PC-3 (cell line): Measurements from ENCODE around the gene RNF5. TPM values are rescaled to one million over a fixed set of nuclear protein-coding genes. Genes with fewer than 3 reads are reported as not detected.

Experiments
- ATAC-seq: fragments of 200-7000 bp; cut with Tn5 transposase; 2 replicates; pipeline ENCODE4 v1.9.1; 2020; ENCODE audit warnings: mild to moderate bottlenecking, moderate library complexity
- BruUV-seq: library from RNA; stranded (reverse); fragments of 400-500 nt; replicated peaks from 2 replicates; lab custom pipeline; 2021; lab: Mats Ljungman, UMichigan
- CTCF ChIA-PET: fragments of 300-600 bp; sonication (Branson Sonifier 250); formaldehyde crosslinking; loops from one replicate; lab custom pipeline; 2022; ENCODE audit warnings: antibody characterized with exemption; lab: Charles Lee
- POLR2A ChIA-PET: fragments of 300-600 bp; sonication (Branson Sonifier 250); formaldehyde crosslinking; loops from one replicate; lab custom pipeline; 2022; ENCODE audit warnings: antibody characterized with exemption; ENCODE audit not compliant: unreplicated experiment; lab: Charles Lee
- DNase-seq: peaks from one replicate; pipeline ENCODE4 v3.0.0-alpha.2; 2015
- H2AFZ ChIP-seq: fragments of 300-600 bp; sonication (generic); 2 replicates; pipeline ENCODE4 v1.6.0; 2016; ENCODE audit warnings: antibody characterized with exemption, low read length
- H3F3A ChIP-seq: fragments of 300-600 bp; sonication (generic); one replicate; pipeline ENCODE4 v1.6.0; 2017; ENCODE audit warnings: antibody characterized with exemption, low read length, control low read depth, mild to moderate bottlenecking; ENCODE audit not compliant: unreplicated experiment
- H3K27ac ChIP-seq: fragments of 300-600 bp; sonication (generic); 2 replicates; pipeline ENCODE4 v1.5.1; 2016; ENCODE audit warnings: mild to moderate bottlenecking, low read length
- H3K27me3 ChIP-seq: fragments of 300-600 bp; sonication (generic); 2 replicates; pipeline ENCODE4 v1.6.1; 2016; ENCODE audit warnings: low read length, mixed read lengths
- H3K36me3 ChIP-seq: fragments of 300-600 bp; sonication (generic); 2 replicates; pipeline ENCODE4 v1.6.1; 2016; ENCODE audit warnings: low read depth, mixed run types, low read length, mixed read lengths
- H3K4me1 ChIP-seq: fragments of 300-600 bp; sonication (generic); 2 replicates; pipeline ENCODE4 v1.5.1; 2016; ENCODE audit warnings: low read length; ENCODE audit not compliant: insufficient read depth
- H3K4me2 ChIP-seq: fragments of 300-600 bp; sonication (generic); 2 replicates; pipeline ENCODE4 v1.6.0; 2016; ENCODE audit warnings: low read length
- H3K4me3 ChIP-seq: fragments of 300-600 bp; sonication (generic); 2 replicates; pipeline ENCODE4 v1.5.1; 2016; ENCODE audit warnings: mild to moderate bottlenecking, low read length, mixed read lengths
- H3K79me2 ChIP-seq: fragments of 300-600 bp; sonication (generic); 2 replicates; pipeline ENCODE4 v1.6.1; 2017; ENCODE audit warnings: low read length, mixed read lengths
- H3K9ac ChIP-seq: fragments of 300-600 bp; sonication (generic); 2 replicates; pipeline ENCODE4 v1.6.0; 2016; ENCODE audit warnings: mild to moderate bottlenecking, low read length
- H3K9me2 ChIP-seq: fragments of 300-600 bp; sonication (generic); replicated peaks from 2 replicates; pipeline ENCODE4 v1.6.1; 2016; ENCODE audit warnings: mixed run types, low read length, mixed read lengths
- H3K9me3 ChIP-seq: fragments of 300-600 bp; sonication (generic); 2 replicates; pipeline ENCODE4 v1.6.1; 2016; ENCODE audit warnings: low read length, mixed read lengths
- H4K20me1 ChIP-seq: fragments of 300-600 bp; sonication (generic); 2 replicates; pipeline ENCODE4 v1.6.1; 2016; ENCODE audit warnings: low read length, mixed read lengths
- CTCF ChIP-seq: fragments of 300-600 bp; sonication (generic); conservative IDR thresholded peaks from 2 replicates; pipeline ENCODE4 v1.5.1; 2017; ENCODE audit warnings: antibody characterized with exemption, low read depth, mild to moderate bottlenecking, low read length
- EZH2 ChIP-seq: fragments of 300-600 bp; sonication (generic); IDR thresholded peaks from one replicate; pipeline ENCODE4 v1.6.1; 2017; ENCODE audit warnings: antibody characterized with exemption, mild to moderate bottlenecking, low read length; ENCODE audit not compliant: unreplicated experiment
- EZH2phosphoT487 ChIP-seq: fragments of 300-600 bp; sonication (generic); IDR thresholded peaks from 2 replicates; pipeline ENCODE4 v1.6.1; 2018; ENCODE audit warnings: mild to moderate bottlenecking, antibody characterized with exemption, low read length, borderline replicate concordance
- intact Hi-C: fragments of 100-400 bp; cut with micrococcal nuclease; formaldehyde crosslinking; loops from 2 replicates; pipeline ENCODE4 v1.9.0; 2023
- total RNA-seq: library from RNA; depleted of rRNA; stranded (reverse); fragments of >200 nt; gene quantifications from 2 replicates; pipeline ENCODE4 v1.2.3, GENCODE V29; 2014

Gene RNF5
- total RNA-seq, 1 experiment from 2014 or later = 69.0 TPM

GRCh38 chr6:32156891-32157290 is 21.3 kb upstream of the RNF5 start:
- no peaks in the 10 kb centered on the region for H4K20me1 ChIP-seq
- BruUV-seq = no TSS peak
- POLR2A ChIA-PET = no interaction called here

GRCh38 chr6:32158052-32158451 is 20.2 kb upstream of the RNF5 start:
- TF ChIP-seq EZH2 (no peak), EZH2phosphoT487 (no peak), CTCF (no peak)
- Histone ChIP-seq H3K9ac (no peak overlapping the region), H4K20me1 (no peaks in the 10 kb centered on the region), H3K4me2 (no peak overlapping the region), H3K4me1 (peaks cover 9% of the 10 kb centered on the region), H3K9me2 (no peaks in the 10 kb centered on the region), H3F3A (no peaks in the 10 kb centered on the region), H3K27ac (no peak overlapping the region), H3K79me2 (peaks cover 29% of the 10 kb centered on the region), H3K9me3 (no peaks in the 10 kb centered on the region), H3K4me3 (no peak overlapping the region), H3K27me3 (no peaks in the 10 kb centered on the region), H3K36me3 (peaks cover 11% of the 10 kb centered on the region; the same call in 1 of the 2 replicates), H2AFZ (no peak overlapping the region)
- CTCF ChIA-PET = no interaction called here
- no peak for DNase-seq
- no TSS peak for BruUV-seq
- POLR2A ChIA-PET = no interaction called here
- ATAC-seq = no peak
- intact Hi-C loops = no loop called here

More at GRCh38 chr6:32156891-32157290, 21.3 kb upstream of the RNF5 start:
- Histone ChIP-seq H3K9me3 (no peaks in the 10 kb centered on the region), H3K79me2 (peaks cover 29% of the 10 kb centered on the region), H2AFZ (no peak overlapping the region), H3K4me1 (peaks cover 12% of the 10 kb centered on the region), H3K36me3 (peaks cover 11% of the 10 kb centered on the region; the same call in 1 of the 2 replicates), H3K9me2 (no peaks in the 10 kb centered on the region), H3K9ac (no peak overlapping the region), H3K4me2 (no peak overlapping the region), H3K27me3 (no peaks in the 10 kb centered on the region), H3F3A (no peaks in the 10 kb centered on the region), H3K4me3 (no peak overlapping the region), H3K27ac (no peak overlapping the region)
- DNase-seq = no peak
- CTCF ChIA-PET = no interaction called here
- no peak for ATAC-seq
- intact Hi-C loops = no loop called here
- no peak for TF ChIP-seq EZH2phosphoT487
- TF ChIP-seq EZH2 = no peak
- no peak for TF ChIP-seq CTCF

DNA sequence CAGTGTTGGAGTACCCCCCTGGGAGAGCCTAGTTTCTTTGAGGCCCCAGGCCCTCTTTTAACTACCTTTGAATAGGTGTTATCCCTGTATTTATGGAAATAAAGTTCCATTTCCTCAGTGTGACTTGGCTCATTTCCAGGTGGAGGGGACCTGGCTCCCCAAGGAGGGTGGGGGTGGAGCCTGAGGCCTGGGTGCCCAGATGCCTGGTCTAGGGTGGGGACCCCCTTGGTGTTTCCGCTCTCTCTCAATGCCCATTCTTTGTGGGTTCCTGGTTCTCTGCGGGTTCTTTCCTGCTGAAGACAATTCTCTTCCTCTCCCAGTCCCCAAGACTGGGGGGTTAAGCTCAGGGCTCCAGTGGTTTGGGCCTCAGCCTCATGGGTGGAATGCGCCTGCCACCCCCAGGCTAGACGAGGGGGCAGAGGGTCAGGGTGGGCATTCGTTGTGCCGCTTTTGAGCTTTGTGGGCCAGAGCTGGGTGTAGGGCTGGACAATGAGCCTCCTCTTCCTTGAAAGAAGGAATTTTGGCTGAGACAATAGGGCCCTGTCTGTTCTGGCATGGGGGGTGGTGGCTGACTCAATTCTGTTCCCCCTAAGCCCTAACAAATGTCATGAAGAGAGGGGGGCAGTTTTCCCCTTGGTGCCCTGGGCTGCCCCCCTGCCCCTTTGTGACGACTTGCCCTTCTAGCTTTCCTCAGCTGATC is 14.5 kb upstream of the RNF5 start:
- TF ChIP-seq CTCF (no peak), EZH2 (no peak), EZH2phosphoT487 (no peak)
- no TSS peak for BruUV-seq
- H2AFZ ChIP-seq = no peak overlapping the region
- intact Hi-C loops = no loop called here
- H3K79me2 ChIP-seq = no peaks in the 10 kb centered on the region
- no peak overlapping the region for H3K4me2 ChIP-seq
- no peak overlapping the region for H3K27ac ChIP-seq
- H4K20me1 ChIP-seq = no peaks in the 10 kb centered on the region
- H3K9ac ChIP-seq = no peak overlapping the region
- H3K36me3 ChIP-seq = peaks cover 14% of the 10 kb centered on the region; the same call in 1 of the 2 replicates
- no peaks in the 10 kb centered on the region for H3K9me3 ChIP-seq
- DNase-seq = no peak
- ATAC-seq = no peak
- H3K27me3 ChIP-seq = no peaks in the 10 kb centered on the region
- no peak overlapping the region for H3K4me3 ChIP-seq
- no peaks in the 10 kb centered on the region for H3F3A ChIP-seq
- H3K9me2 ChIP-seq = no peaks in the 10 kb centered on the region
- POLR2A ChIA-PET = no interaction called here
- no peaks in the 10 kb centered on the region for H3K4me1 ChIP-seq
- CTCF ChIA-PET = no interaction called here
